ENCODE data around the gene ALKAL2.

Gene ALKAL2

DNA sequence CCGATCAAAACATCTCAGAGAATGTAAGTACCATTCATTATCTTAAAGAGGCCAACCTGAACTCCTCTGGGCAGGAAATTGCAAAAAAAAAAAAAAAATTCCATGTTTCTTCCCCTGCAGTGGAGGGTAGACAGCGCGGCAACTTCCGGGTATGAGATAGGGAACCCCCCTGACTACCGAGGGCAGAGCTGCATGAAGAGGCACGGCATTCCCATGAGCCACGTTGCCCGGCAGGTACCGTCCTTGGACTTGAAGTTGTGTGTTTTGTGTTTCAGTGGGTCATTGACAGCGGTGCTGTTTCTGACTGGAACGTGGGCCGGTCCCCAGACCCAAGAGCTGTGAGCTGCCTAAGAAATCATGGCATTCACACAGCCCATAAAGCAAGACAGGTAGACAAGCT lies 16.0 kb downstream of the ALKAL2 start:
- no peak for DNase-seq

- no peak for DNase-seq
Measured at GRCh38 chr2:270861-271260, 17.0 kb downstream of the ALKAL2 start.

GRCh38 chr2:269356-270030 lies 18.4 kb downstream of the ALKAL2 start:
- DNase-seq, result no peak

DNA sequence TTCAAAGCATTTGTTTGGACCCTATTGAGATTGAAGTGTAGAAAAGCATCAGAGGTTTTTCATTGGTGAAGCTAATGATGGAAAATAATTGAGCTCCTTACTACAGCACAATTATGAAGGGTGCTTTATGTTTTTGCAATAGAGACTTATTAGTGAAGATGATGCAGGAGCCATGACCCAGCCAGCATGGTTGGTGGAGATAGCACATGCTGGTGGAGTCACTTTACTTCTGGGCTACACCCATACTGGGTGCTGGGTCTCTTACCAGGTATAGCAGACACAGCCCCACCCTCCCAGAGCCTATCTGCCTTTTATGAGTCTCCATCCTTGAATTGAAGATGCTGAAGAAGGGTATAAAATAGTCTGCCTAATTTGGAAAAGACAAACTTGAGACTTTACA lies 19.6 kb downstream of the ALKAL2 start:
- DNase-seq, result no peak

- DNase-seq, result peak; percentile 17 to 93 (median 86)
Measured at GRCh38 chr2:264493-265468, 23.1 kb downstream of the ALKAL2 start, which contains the start of gene ACP1. ACP1 (plus strand) TSS chr2:264947; CDS start chr2:264965, 18 bp downstream.

GRCh38 chr2:263774-264492 lies 24.0 kb downstream of the ALKAL2 start, which contains the start of gene SH3YL1:
SH3YL1 (minus strand) TSS chr2:264032; CDS start chr2:263984, 48 bp downstream.
- no peak for DNase-seq

DNA sequence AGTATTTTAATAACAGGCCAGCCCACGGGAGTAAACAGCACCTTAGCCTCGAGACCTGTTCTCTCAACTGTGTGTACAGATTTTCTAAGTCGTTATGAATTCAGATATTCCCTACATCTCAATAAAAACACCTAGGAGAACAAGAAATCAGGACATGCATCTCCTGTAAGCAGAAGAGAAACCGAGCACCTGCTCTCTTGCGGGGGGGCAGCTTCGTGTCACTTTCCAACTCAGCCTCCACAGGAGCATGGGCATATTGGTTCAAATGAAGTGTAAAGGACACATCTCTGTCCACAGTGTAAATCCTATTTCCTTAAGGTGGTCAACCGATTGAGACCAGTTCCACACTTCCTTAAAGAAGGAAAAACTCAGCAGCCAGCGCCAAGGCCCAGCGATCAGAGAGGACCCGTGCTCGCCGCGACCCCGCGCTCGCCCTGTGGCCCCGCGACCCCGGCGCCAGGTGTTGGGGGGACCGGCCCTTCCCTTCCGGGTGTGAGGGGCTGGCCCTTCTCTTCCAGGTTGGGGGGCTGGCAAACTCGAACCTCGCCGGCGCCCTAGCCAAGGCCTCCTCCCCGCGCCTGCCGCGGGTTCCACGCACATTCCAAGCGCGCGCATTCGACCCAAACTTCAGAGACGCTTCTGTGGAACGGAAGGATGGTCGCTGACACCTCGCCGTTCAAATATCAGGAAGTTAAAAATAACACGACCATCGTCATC lies 24.7 kb downstream of the ALKAL2 start:
- no peak for DNase-seq

- DNase-seq, result no peak
Measured at GRCh38 chr2:262117-262516, 25.8 kb downstream of the ALKAL2 start.

GRCh38 chr2:260507-261161 lies 27.3 kb downstream of the ALKAL2 start:
- no peak for DNase-seq

GRCh38 chr2:259789-260331 lies 28.0 kb downstream of the ALKAL2 start:
- DNase-seq, result no peak

DNA sequence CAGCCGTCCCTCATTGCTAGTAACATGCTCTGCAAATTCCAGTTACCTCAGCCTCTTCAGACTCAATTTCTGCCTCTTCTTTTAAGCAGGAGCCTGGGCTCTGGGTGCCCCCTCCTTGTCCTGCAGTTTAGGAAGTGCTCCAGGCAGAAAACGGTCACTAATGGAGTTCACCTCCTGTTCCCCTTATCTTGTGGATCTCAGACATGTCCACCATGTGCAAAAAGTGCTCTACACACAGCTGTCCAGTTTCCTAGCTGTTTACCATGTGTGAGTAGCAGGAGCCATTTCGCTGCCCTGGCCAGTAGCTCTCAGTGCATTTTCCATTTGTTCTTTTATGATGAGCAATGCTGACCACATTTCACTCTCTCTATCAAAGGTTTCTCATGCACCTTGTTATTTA lies 29.0 kb downstream of the ALKAL2 start:
- DNase-seq, result no peak

- no peak for DNase-seq
Measured at GRCh38 chr2:257842-258241, 30.0 kb downstream of the ALKAL2 start.

DNA sequence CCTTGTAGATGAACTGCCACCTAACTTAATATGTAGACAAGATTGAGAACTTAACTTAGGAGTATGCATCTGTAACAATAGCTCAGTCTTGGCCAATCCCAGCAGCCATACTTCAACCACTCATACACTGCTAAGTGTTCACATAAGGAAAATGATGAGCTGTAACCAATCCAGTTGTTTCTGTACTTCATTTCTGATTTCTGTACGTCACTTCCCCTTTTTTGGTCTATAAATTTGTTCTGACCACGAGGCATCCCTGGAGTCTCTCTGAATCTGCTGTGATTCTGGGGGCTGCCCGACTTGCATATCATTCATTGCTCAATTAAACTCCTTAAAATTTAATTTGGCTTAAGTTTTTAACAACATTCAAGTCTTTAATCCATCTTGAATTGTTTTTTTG lies 30.5 kb downstream of the ALKAL2 start:
- DNase-seq, result no peak

- DNase-seq, result no peak
Measured at GRCh38 chr2:256094-256493, 31.8 kb downstream of the ALKAL2 start.

DNA sequence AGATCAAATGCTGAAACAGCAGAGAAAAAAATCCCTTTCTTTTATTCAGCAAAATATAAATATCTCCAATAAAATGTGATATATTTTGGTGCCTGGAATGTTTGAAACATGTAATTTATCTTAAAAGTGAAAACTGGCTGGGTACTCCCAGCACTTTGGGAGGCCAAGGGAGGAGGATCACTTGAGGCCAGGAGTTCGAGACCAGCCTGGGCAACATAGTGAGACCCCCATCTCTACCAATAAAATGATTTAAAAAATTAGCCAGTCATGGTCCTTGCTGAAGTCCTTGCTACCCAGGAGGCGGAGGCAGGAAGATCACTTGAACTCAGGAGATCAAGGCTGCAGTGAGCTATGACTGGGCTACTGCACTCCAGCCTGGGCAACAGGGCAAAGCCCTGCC lies 32.7 kb downstream of the ALKAL2 start:
- no peak for DNase-seq

- no peak for DNase-seq
Measured at GRCh38 chr2:254241-254640, 33.6 kb downstream of the ALKAL2 start.

GRCh38 chr2:253202-253638 lies 34.7 kb downstream of the ALKAL2 start:
- DNase-seq, result no peak

DNA sequence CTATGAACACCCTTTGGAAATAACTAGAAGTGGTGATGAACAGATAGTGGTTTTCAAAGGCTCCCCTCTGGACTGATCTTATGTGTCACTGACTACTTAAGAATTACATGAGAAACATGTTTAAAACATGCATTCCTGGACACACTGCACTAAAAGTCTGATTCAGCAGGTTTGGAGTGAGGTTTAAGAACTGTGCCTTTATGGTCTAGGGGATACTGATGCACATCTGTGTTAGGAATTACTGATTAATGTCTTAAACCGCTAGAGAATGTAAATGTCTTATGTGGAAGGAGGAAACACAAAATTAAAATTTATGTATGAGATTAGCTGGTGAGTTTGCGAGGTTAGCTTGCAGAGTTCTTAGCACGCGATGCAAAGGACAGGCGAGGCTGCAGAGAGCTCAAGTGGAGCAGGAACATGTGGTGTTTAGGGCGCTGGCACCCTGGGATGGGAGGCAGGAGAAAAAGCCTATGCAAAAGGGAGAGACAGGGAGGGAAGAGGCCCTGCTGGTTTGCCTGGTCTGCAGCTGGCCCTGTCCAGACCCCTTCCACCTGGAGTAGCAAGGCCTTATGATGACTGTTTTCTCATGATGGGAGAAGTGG lies 35.8 kb downstream of the ALKAL2 start:
- DNase-seq, result no peak

DNA sequence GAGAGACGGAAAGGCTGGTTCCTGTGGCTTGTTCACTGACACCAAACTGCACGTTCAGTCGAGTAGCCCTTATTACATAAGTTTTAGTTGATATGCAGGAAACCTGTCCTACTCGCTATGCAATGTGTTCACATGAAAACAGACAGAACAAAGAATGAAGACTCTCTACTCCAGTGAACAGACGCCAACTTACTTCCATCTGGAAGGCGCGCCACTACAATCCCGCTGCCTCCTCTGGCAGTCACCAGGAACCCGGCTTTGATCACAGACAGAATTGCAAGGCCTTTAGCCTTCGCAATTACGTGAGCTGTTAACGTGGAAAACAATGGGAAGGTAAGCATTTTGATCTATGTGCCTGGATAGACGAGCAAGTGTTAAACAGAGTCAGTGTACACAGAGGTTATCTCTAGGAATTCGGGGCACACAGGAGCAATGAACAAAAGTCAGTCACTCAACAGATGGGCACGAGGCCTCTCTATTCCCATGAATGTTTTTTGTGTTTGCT lies 38.3 kb downstream of the ALKAL2 start:
- no peak for DNase-seq
